K562 (cell line): ENCODE data around the gene FARP1. TPM values are rescaled to one million over a fixed set of nuclear protein-coding genes. Genes with fewer than 3 reads are reported as not detected.

Source experiments
- ATAC-seq: fragments of 200-7000 bp; cut with Tn5 transposase; 3 replicates; pipeline ENCODE4 v1.9.1; 2020; ENCODE audit warnings: moderate library complexity
- BruUV-seq: library from RNA; stranded (reverse); fragments of 400-500 nt; replicated peaks from 2 replicates; lab custom pipeline; 2021; lab: Mats Ljungman, UMichigan
- CTCF ChIA-PET: fragments of 300-600 bp; formaldehyde crosslinking; extraction: SDS; loops from one replicate; lab custom pipeline; 2021; ENCODE audit warnings: low intra/inter-chr PET ratio; lab: Yijun Ruan, JAX
- POLR2A ChIA-PET: fragments of 300-600, 350-650 bp; sonication (Branson Sonifier 250); formaldehyde crosslinking; extraction: SDS; loops from one replicate; lab custom pipeline; 2021; ENCODE audit warnings: antibody characterized with exemption, inconsistent platforms; lab: Yijun Ruan, JAX
- DNase-seq, 4 experiments: peaks; one replicate each; pipeline versions ENCODE4 v3.0.0 to v3.0.0-alpha.2; 2011 to 2018; ENCODE audit warnings: low spot score in 3 of 4, mixed read lengths in 3 of 4; ENCODE audit errors: extremely low read depth in 1 of 4
- FAIRE-seq: peaks from 2 replicates; lab custom pipeline; 2011; peaks lifted over from hg19 to GRCh38; lab: Jason Lieb, UNC
- H2AFZ ChIP-seq: 2 replicates; pipeline ENCODE4 v1.6.0; 2011; ENCODE audit warnings: low read depth, low read length, control low read depth, inconsistent platforms
- H3K27ac ChIP-seq: fragments of 200-600 bp; 3 replicates; pipeline ENCODE4 v1.8.0; 2011; ENCODE audit warnings: low read depth, mild to moderate bottlenecking, control low read depth, inconsistent platforms, low read length, moderate library complexity, mixed read lengths; ENCODE audit errors: extremely low read depth
- H3K27me3 ChIP-seq, 2 experiments: fragments of 300-600 bp in 1 of 2; 2 replicates in 1 of 2; 3 replicates in 1 of 2; pipeline versions ENCODE4 v1.6.0 to v1.8.0; 2011; ENCODE audit warnings: inconsistent platforms in 2 of 2, low read length in 2 of 2, mild to moderate bottlenecking in 1 of 2, mixed read lengths in 1 of 2, moderate library complexity in 1 of 2; ENCODE audit not compliant: control insufficient read depth in 2 of 2, insufficient read depth in 2 of 2
- H3K36me3 ChIP-seq: fragments of 300-600 bp; 3 replicates; pipeline ENCODE4 v1.8.0; 2011; ENCODE audit warnings: mild to moderate bottlenecking, low read length, inconsistent platforms; ENCODE audit not compliant: control insufficient read depth, insufficient read depth
- H3K4me1 ChIP-seq, 2 experiments: fragments of 200-600 bp in 1 of 2; replicated peaks in 1 of 2; 2 replicates in 1 of 2; 3 replicates in 1 of 2; pipeline versions ENCODE4 v1.5.1 to v1.8.0; 2011; ENCODE audit warnings: inconsistent platforms in 2 of 2, low read length in 2 of 2, mild to moderate bottlenecking in 1 of 2, mixed read lengths in 1 of 2, moderate library complexity in 1 of 2; ENCODE audit not compliant: control insufficient read depth in 2 of 2, insufficient read depth in 2 of 2
- H3K4me2 ChIP-seq: 2 replicates; pipeline ENCODE4 v1.6.1; 2011; ENCODE audit warnings: low read length, control low read depth, inconsistent platforms, mixed read lengths; ENCODE audit not compliant: insufficient read depth
- H3K4me3 ChIP-seq: fragments of 200-600 bp; sonication (generic), shearing (Covaris generic); 2 replicates; pipeline ENCODE4 v1.5.1; 2016; ENCODE audit warnings: control low read depth, inconsistent platforms
- H3K79me2 ChIP-seq: fragments of 200-600 bp; 3 replicates; pipeline ENCODE4 v1.8.0; 2011; ENCODE audit warnings: low read length, inconsistent platforms; ENCODE audit not compliant: control insufficient read depth, insufficient read depth
- H3K9ac ChIP-seq, 2 experiments: 2 replicates each; pipeline versions ENCODE4 v1.6.0 to v1.6.1; 2011; ENCODE audit warnings: low read depth in 2 of 2, low read length in 2 of 2, control low read depth in 1 of 2, inconsistent platforms in 1 of 2, mild to moderate bottlenecking in 1 of 2, mixed read lengths in 1 of 2; ENCODE audit not compliant: insufficient read depth in 1 of 2
- H3K9me1 ChIP-seq: one replicate; pipeline ENCODE4 v1.6.0; 2011; ENCODE audit warnings: inconsistent platforms, mild to moderate bottlenecking, low read length, moderate library complexity; ENCODE audit not compliant: control insufficient read depth, insufficient read depth
- H3K9me3 ChIP-seq: replicated peaks from 2 replicates; pipeline ENCODE4 v1.5.1; 2011; ENCODE audit warnings: low read depth, low read length, inconsistent platforms; ENCODE audit not compliant: control insufficient read depth, insufficient read depth
- H4K20me1 ChIP-seq: replicated peaks from 2 replicates; pipeline ENCODE4 v1.6.1; 2011; ENCODE audit warnings: low read length, inconsistent platforms, mixed read lengths; ENCODE audit not compliant: control insufficient read depth, insufficient read depth
- TCFL5 ChIP-seq: fragments of 250-450 bp; sonication (Bioruptor Pico); conservative IDR thresholded peaks from 2 replicates; pipeline ENCODE4 v1.6.1; 2021; ENCODE audit warnings: mild to moderate bottlenecking, moderate library complexity, matching md5 sums
- ZKSCAN8 ChIP-seq: fragments of 200-800 bp; sonication (Bioruptor generic); IDR thresholded peaks from 2 replicates; pipeline ENCODE4 v1.6.1; 2016; ENCODE audit warnings: missing genetic modification characterization, missing compliant biosample characterization
- WGBS: fragments of 100-300 bp; shearing (Covaris generic); methylation state at CpG from one replicate; pipeline ENCODE4 v1.1.6; 2016; ENCODE audit warnings: low coverage, mixed read lengths; ENCODE audit not compliant: insufficient coverage; ENCODE audit errors: missing lambda C conversion rate; 5-methylcytosine and 5-hydroxymethylcytosine counted together
- in situ Hi-C: fragments of 300-500 bp; cut with MboI; formaldehyde crosslinking; loops from 4 replicates; pipeline ENCODE4 v1.15.0; 2018; ENCODE audit warnings: inconsistent platforms, mixed read lengths
- intact Hi-C: fragments of 100-400 bp; cut with micrococcal nuclease; formaldehyde crosslinking; loops from 2 replicates; pipeline ENCODE4 v1.14.2; 2022
- polyA plus RNA-seq, 8 experiments: library from polyadenylated mRNA; depleted of rRNA in 4 of 8; stranded (reverse) in 5 of 8; unstranded in 3 of 8; fragments of >200 nt; fragmentation: Nextera tagmentation in 2 of 8; fragmentation: Illumina TruSeq in 1 of 8; extraction: Ambion mirVana in 2 of 8; extraction: Trizol in 1 of 8; gene quantifications; 2 replicates each; pipeline versions ENCODE4 v1.2.1 to v1.2.3, GENCODE V29; 2011 to 2014; ENCODE audit warnings: inconsistent platforms in 1 of 8, missing spikeins in 1 of 8
- total RNA-seq, 7 experiments: library from RNA; depleted of rRNA in 6 of 7; stranded (reverse); fragments of >200 nt in 6 of 7; fragmentation: Illumina TruSeq in 2 of 7; extraction: Trizol in 2 of 7; gene quantifications; 2 replicates each; pipeline versions ENCODE4 v1.2.1 to v1.2.3, GENCODE V29; 2011 to 2021; ENCODE audit warnings: low replicate concordance in 1 of 7
- TF ChIP-seq, protein P1 (sequence below): fragments of 450-650 bp; IDR thresholded peaks from one replicate; pipeline ENCODE4 v1.6.1; 2018; ENCODE audit warnings: mild to moderate bottlenecking, moderate library complexity; ENCODE audit not compliant: partially characterized antibody

Gene FARP1
- total and polyA plus RNA-seq, 9 of the 15 experiments (the other 6 are each of a cell fraction or from before 2014, with no cell fraction given): 0.03 to 0.29 (median 0.05) TPM; not detected in 3

DNA sequence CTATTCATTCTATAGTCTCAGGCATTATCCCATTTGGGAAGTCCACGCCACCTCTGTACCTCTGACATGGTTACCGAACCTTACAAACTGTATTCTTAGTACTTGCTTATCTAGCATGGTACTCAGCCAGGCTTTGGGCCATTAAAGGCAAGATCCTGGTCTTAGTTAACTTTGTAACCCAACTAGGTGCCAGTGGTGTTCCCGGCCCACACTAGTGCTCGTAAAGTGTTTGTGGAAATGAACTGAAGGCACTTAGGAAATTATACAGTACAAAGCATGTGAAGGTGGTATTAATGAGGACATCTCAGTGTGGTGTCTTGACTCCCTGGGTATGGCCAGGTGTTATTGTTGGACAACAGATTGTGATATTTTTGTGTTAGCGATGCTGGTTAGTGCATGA is 122.0 kb downstream of the FARP1 start:
- no peak for DNase-seq

More for the DNA sequence above, 122.0 kb downstream of the FARP1 start:
- ChIA-PET POLR2A (interaction anchor here (0.6 kb wide), 1 partner anchor 82 kb away, joined by 3 read pairs; no protein-coding TSS in a partner anchor), CTCF (no interaction called here)
- Histone ChIP-seq H3K36me3 (no peaks in the 10 kb centered on the region), H3K9me1 (no peaks in the 10 kb centered on the region), H4K20me1 (no peaks in the 10 kb centered on the region), H3K27me3 (peaks cover 0 to 34% of the 10 kb centered on the region in 2 experiments; a peak in 4 of 5 replicates), H3K27ac (no peak overlapping the region), H3K79me2 (no peaks in the 10 kb centered on the region), H3K4me2 (no peak overlapping the region), H3K4me1 (no peaks in the 10 kb centered on the region), H3K9me3 (no peaks in the 10 kb centered on the region), H3K9ac (no peak overlapping the region), H3K4me3 (no peak overlapping the region), H2AFZ (no peak overlapping the region)
- ATAC-seq (no peak), FAIRE-seq (no peak)
- TF ChIP-seq, protein P1, sequence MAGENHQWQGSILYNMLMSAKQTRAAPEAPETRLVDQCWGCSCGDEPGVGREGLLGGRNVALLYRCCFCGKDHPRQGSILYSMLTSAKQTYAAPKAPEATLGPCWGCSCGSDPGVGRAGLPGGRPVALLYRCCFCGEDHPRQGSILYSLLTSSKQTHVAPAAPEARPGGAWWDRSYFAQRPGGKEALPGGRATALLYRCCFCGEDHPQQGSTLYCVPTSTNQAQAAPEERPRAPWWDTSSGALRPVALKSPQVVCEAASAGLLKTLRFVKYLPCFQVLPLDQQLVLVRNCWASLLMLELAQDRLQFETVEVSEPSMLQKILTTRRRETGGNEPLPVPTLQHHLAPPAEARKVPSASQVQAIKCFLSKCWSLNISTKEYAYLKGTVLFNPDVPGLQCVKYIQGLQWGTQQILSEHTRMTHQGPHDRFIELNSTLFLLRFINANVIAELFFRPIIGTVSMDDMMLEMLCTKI: no peak
- TF ChIP-seq ZKSCAN8 (CRISPR knock-in tag) (no peak), TCFL5 (no peak)
- BruUV-seq: no TSS peak
- in situ Hi-C loops (no loop called here), intact Hi-C loops (no loop called here)
- WGBS: 0% methylated on average over 5 of the region's 5 CpGs
